Kidney tubule cell (primary cell): Measurements from ENCODE around the gene PIGH.
A peak's percentile ranks its signal among the peaks of the same experiment; 100 is the strongest.
"Not testable (repeated sequence)": the region's sequence is repeated elsewhere in the genome, so short reads cannot be mapped to it uniquely, and the experiment has no call there.

Experiments used
- DNase-seq: peaks from one replicate; pipeline ENCODE4 v3.0.0-alpha.2; 2018; ENCODE audit warnings: low spot score

Gene PIGH

GRCh38 chr14:67609642-67610310 lies 9.7 kb upstream of the PIGH start:
- no peak for DNase-seq

GRCh38 chr14:67607646-67608045 lies 7.6 kb upstream of the PIGH start:
- no peak for DNase-seq

- no peak for DNase-seq
Measured at GRCh38 chr14:67602995-67603545, 3.0 kb upstream of the PIGH start.

- no peak for DNase-seq
Measured at GRCh38 chr14:67602076-67602475, 2.0 kb upstream of the PIGH start.

GRCh38 chr14:67600562-67600974 lies 500 bp upstream of the PIGH start:
- DNase-seq, result not testable (repeated sequence)

- no peak for DNase-seq
Measured at GRCh38 chr14:67595392-67595791, 4.7 kb downstream of the PIGH start.

GRCh38 chr14:67593650-67594049 lies 6.4 kb downstream of the PIGH start:
- DNase-seq, result peak; percentile 67

GRCh38 chr14:67589204-67589770 lies 10.8 kb downstream of the PIGH start:
- no peak for DNase-seq

- no peak for DNase-seq
Measured at GRCh38 chr14:67586369-67586768, 13.7 kb downstream of the PIGH start.

- no peak for DNase-seq
Measured at GRCh38 chr14:67584978-67585377, 15.1 kb downstream of the PIGH start.

- peak; percentile 54 for DNase-seq
Measured at GRCh38 chr14:67583711-67584644, 16.1 kb downstream of the PIGH start.

- no peak for DNase-seq
Measured at GRCh38 chr14:67582061-67582460, 18.0 kb downstream of the PIGH start.

GRCh38 chr14:67581643-67582042 lies 18.4 kb downstream of the PIGH start:
- no peak for DNase-seq

GRCh38 chr14:67580336-67581171 lies 19.5 kb downstream of the PIGH start:
- DNase-seq, result no peak

GRCh38 chr14:67579636-67580035 lies 20.4 kb downstream of the PIGH start:
- DNase-seq, result no peak

- no peak for DNase-seq
Measured at GRCh38 chr14:67579040-67579439, 21.0 kb downstream of the PIGH start.

GRCh38 chr14:67577909-67578749 lies 21.9 kb downstream of the PIGH start:
- no peak for DNase-seq

GRCh38 chr14:67577181-67577808 lies 22.8 kb downstream of the PIGH start:
- no peak for DNase-seq

- DNase-seq, result no peak
Measured at GRCh38 chr14:67576216-67576955, 23.7 kb downstream of the PIGH start.

GRCh38 chr14:67575684-67576083 lies 24.4 kb downstream of the PIGH start:
- DNase-seq, result peak; percentile 75
